ENCODE results near the gene PHF21A. TPM values are rescaled to one million over a fixed set of nuclear protein-coding genes. Genes with fewer than 3 reads are reported as not detected.

The PHF21A gene
- total and polyA plus RNA-seq, 10 of the 15 experiments (the other 5 are each of a cell fraction or from before 2014, with no cell fraction given), result 2.6 to 37.2 (median 16.0) TPM

- Histone ChIP-seq H3K27ac (ENCODE audit: control insufficient read depth, insufficient read depth) (no peak overlapping the region), H3K4me2 (ENCODE audit: control insufficient read depth, insufficient read depth) (peak overlapping the region; percentile 100), H3K27me3 (replicated peaks in 1 of 2; ENCODE audit: control insufficient read depth in 2 of 2, insufficient read depth in 2 of 2, low read length in 1 of 2) (peaks cover 6 to 13% of the 10 kb centered on the region in 2 experiments; a peak in 3 of 4 replicates), H3K9me3 (replicated peaks; ENCODE audit: control insufficient read depth, insufficient read depth, low read length) (no peaks in the 10 kb centered on the region; the same call in 2 of the 3 replicates), H2AFZ (ENCODE audit: control insufficient read depth, low read depth, low read length) (peak overlapping the region; percentile 98), H3K9ac (ENCODE audit: control insufficient read depth, insufficient read depth, low read length) (no peak overlapping the region), H3K4me1 (ENCODE audit: control insufficient read depth, insufficient read depth, low read length) (peaks cover 18% of the 10 kb centered on the region), H3K4me3 (no peak overlapping the region; the same call in 1 of the 2 replicates), H3K36me3 (ENCODE audit: control insufficient read depth in 2 of 2, insufficient read depth in 2 of 2, low read length in 1 of 2) (peaks cover 4 to 13% of the 10 kb centered on the region in 2 experiments), H3K79me2 (ENCODE audit: control insufficient read depth, insufficient read depth, low read length) (peaks cover 16% of the 10 kb centered on the region), H4K20me1 (ENCODE audit: control insufficient read depth, insufficient read depth) (no peaks in the 10 kb centered on the region)
- in situ Hi-C loops (cut with MboI) (no loop called here), intact Hi-C loops (cut with micrococcal nuclease; ENCODE audit: unreplicated experiment) (loop anchor here (1.0 kb wide), 1 partner anchor 11 kb away; no protein-coding TSS in a partner anchor)
- ChIA-PET POLR2A (interaction anchor here (1.0 to 2.6 kb wide), 6 partner anchors 8 to 110 kb away, joined by 3 to 27 read pairs (median 6); partner anchors contain the start of gene CRY2), CTCF (interaction anchor here (0.6 to 2.4 kb wide), 5 partner anchors 11 to 675 kb away, joined by 3 to 12 read pairs (median 5); no protein-coding TSS in a partner anchor), SMC1A (ENCODE audit: uncharacterized antibody, unreplicated experiment) (interaction anchor here (1.6 to 2.8 kb wide), 4 partner anchors 11 to 85 kb away, joined by 3 to 31 read pairs (median 12); partner anchors contain the start of gene CRY2), RAD21 (ENCODE audit: unreplicated experiment) (interaction anchor here (1.3 to 2.8 kb wide), 3 partner anchors 11 to 87 kb away, joined by 4 to 29 read pairs (median 10); no protein-coding TSS in a partner anchor)
- FAIRE-seq (no peak), ATAC-seq (no peak), DNase-seq (ENCODE audit: low read depth, low spot score) (no peak)
- BruUV-seq (replicated peaks), result no TSS peak
- TF ChIP-seq NR2F1 (conservative IDR thresholded peaks at IDR 0.05) (no peak), NKRF (conservative IDR thresholded peaks at IDR 0.05) (no peak), SMC3 (IDR thresholded peaks at IDR 0.05; ENCODE audit: borderline replicate concordance, low read length) (no peak), SMAD5 (IDR thresholded peaks at IDR 0.05; ENCODE audit: low read depth) (no peak), IRF4 (IDR thresholded peaks at IDR 0.05; ENCODE audit: low read depth, low read length) (no peak), STAT1 (conservative IDR thresholded peaks at IDR 0.05) (no peak), CEBPB (IDR thresholded peaks at IDR 0.05; ENCODE audit: borderline replicate concordance in 1 of 2, low read depth in 2 of 2, low read length in 2 of 2) (no peak), SIX5 (IDR thresholded peaks at IDR 0.05; ENCODE audit: low read depth, low read length, severe bottlenecking) (no peak), EGR1 (IDR thresholded peaks at IDR 0.05; ENCODE audit: borderline replicate concordance in 1 of 2, low read depth in 2 of 2, low read length in 2 of 2) (no peak)
- TF ChIP-seq, protein P1, sequence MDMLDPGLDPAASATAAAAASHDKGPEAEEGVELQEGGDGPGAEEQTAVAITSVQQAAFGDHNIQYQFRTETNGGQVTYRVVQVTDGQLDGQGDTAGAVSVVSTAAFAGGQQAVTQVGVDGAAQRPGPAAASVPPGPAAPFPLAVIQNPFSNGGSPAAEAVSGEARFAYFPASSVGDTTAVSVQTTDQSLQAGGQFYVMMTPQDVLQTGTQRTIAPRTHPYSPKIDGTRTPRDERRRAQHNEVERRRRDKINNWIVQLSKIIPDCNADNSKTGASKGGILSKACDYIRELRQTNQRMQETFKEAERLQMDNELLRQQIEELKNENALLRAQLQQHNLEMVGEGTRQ (IDR thresholded peaks at IDR 0.05; ENCODE audit: borderline replicate concordance, low read depth, low read length), result no peak
- TF ChIP-seq, protein P2, sequence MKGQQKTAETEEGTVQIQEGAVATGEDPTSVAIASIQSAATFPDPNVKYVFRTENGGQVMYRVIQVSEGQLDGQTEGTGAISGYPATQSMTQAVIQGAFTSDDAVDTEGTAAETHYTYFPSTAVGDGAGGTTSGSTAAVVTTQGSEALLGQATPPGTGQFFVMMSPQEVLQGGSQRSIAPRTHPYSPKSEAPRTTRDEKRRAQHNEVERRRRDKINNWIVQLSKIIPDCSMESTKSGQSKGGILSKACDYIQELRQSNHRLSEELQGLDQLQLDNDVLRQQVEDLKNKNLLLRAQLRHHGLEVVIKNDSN (IDR thresholded peaks at IDR 0.05; ENCODE audit: borderline replicate concordance, extremely low read length, insufficient read depth, low read depth, low read length), result no peak
- TF ChIP-seq, protein P3, sequence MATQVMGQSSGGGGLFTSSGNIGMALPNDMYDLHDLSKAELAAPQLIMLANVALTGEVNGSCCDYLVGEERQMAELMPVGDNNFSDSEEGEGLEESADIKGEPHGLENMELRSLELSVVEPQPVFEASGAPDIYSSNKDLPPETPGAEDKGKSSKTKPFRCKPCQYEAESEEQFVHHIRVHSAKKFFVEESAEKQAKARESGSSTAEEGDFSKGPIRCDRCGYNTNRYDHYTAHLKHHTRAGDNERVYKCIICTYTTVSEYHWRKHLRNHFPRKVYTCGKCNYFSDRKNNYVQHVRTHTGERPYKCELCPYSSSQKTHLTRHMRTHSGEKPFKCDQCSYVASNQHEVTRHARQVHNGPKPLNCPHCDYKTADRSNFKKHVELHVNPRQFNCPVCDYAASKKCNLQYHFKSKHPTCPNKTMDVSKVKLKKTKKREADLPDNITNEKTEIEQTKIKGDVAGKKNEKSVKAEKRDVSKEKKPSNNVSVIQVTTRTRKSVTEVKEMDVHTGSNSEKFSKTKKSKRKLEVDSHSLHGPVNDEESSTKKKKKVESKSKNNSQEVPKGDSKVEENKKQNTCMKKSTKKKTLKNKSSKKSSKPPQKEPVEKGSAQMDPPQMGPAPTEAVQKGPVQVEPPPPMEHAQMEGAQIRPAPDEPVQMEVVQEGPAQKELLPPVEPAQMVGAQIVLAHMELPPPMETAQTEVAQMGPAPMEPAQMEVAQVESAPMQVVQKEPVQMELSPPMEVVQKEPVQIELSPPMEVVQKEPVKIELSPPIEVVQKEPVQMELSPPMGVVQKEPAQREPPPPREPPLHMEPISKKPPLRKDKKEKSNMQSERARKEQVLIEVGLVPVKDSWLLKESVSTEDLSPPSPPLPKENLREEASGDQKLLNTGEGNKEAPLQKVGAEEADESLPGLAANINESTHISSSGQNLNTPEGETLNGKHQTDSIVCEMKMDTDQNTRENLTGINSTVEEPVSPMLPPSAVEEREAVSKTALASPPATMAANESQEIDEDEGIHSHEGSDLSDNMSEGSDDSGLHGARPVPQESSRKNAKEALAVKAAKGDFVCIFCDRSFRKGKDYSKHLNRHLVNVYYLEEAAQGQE (IDR thresholded peaks at IDR 0.05; ENCODE audit: low read depth, low read length), result no peak
- 28% methylated on average over 7 of the region's 7 CpGs for WGBS (ENCODE audit: insufficient coverage, insufficient replicate concordance, low lambda C conversion rate, missing lambda C conversion rate)
These were observed 202.1 kb downstream of the PHF21A start for GRCh38 chr11:45918962-45919675.

All from GM12878 (cell line).